Mesendoderm (in vitro differentiated cells): ENCODE measurements around the gene CYP4A22.

Source experiments
- DNase-seq: peaks from one replicate; pipeline ENCODE4 v3.0.0; 2013
- H2AK5ac ChIP-seq: 2 replicates; pipeline ENCODE4 v1.6.1; 2013; ENCODE audit warnings: low read length, inconsistent platforms
- H2BK120ac ChIP-seq: 2 replicates; pipeline ENCODE4 v1.6.1; 2013; ENCODE audit warnings: low read depth, mild to moderate bottlenecking, low read length, moderate library complexity, mixed read lengths
- H2BK15ac ChIP-seq: replicated peaks from 2 replicates; pipeline ENCODE4 v1.6.1; 2013; ENCODE audit warnings: low read depth, mild to moderate bottlenecking, moderate library complexity
- H2BK5ac ChIP-seq: 2 replicates; pipeline ENCODE4 v1.6.1; 2013; ENCODE audit warnings: low read length, inconsistent platforms
- H3K18ac ChIP-seq: 2 replicates; pipeline ENCODE4 v1.6.1; 2013; ENCODE audit warnings: mild to moderate bottlenecking, low read length, mixed read lengths
- H3K23ac ChIP-seq: one replicate; pipeline ENCODE4 v1.6.1; 2013; ENCODE audit warnings: low read length
- H3K27ac ChIP-seq: 2 replicates; pipeline ENCODE4 v1.5.1; 2013; ENCODE audit warnings: low read depth, mild to moderate bottlenecking, inconsistent platforms, low read length, moderate library complexity
- H3K27me3 ChIP-seq: 2 replicates; pipeline ENCODE4 v1.6.1; 2013; ENCODE audit warnings: low read length, control low read depth, mild to moderate bottlenecking, inconsistent platforms; ENCODE audit not compliant: insufficient read depth, poor library complexity
- H3K36me3 ChIP-seq: 2 replicates; pipeline ENCODE4 v1.6.1; 2013; ENCODE audit warnings: low read length, inconsistent platforms; ENCODE audit not compliant: control insufficient read depth, insufficient read depth
- H3K4ac ChIP-seq: one replicate; pipeline ENCODE4 v1.6.1; 2013; ENCODE audit warnings: low read depth, mild to moderate bottlenecking, low read length, moderate library complexity
- H3K4me1 ChIP-seq: 2 replicates; pipeline ENCODE4 v1.6.1; 2013; ENCODE audit warnings: low read depth, low read length, inconsistent platforms; ENCODE audit not compliant: control insufficient read depth
- H3K4me2 ChIP-seq: 2 replicates; pipeline ENCODE4 v1.6.1; 2013; ENCODE audit warnings: low read length
- H3K4me3 ChIP-seq: 2 replicates; pipeline ENCODE4 v1.5.1; 2013; ENCODE audit warnings: mild to moderate bottlenecking, low read length
- H3K56ac ChIP-seq: one replicate; pipeline ENCODE4 v1.6.1; 2013; ENCODE audit warnings: low read length
- H3K79me1 ChIP-seq: 2 replicates; pipeline ENCODE4 v1.6.1; 2013; ENCODE audit warnings: low read length, inconsistent platforms
- H3K79me2 ChIP-seq: 2 replicates; pipeline ENCODE4 v1.6.1; 2013; ENCODE audit warnings: mild to moderate bottlenecking, low read length; ENCODE audit not compliant: control insufficient read depth, insufficient read depth
- H3K9ac ChIP-seq: 2 replicates; pipeline ENCODE4 v1.6.1; 2013; ENCODE audit warnings: low read length, inconsistent platforms
- H4K5ac ChIP-seq: one replicate; pipeline ENCODE4 v1.6.1; 2013; ENCODE audit warnings: low read length
- H4K8ac ChIP-seq: one replicate; pipeline ENCODE4 v1.6.1; 2013; ENCODE audit warnings: low read depth, mild to moderate bottlenecking, control low read depth, low read length, moderate library complexity
- WGBS: extraction: QIAGEN DNeasy Blood & Tissue Kit; methylation state at CpG from one replicate; pipeline ENCODE4 v1.1.7; 2013; ENCODE audit warnings: low lambda C conversion rate, missing lambda C conversion rate; ENCODE audit not compliant: insufficient coverage; ENCODE audit errors: extremely low coverage; 5-methylcytosine and 5-hydroxymethylcytosine counted together

CYP4A22 gene

DNA sequence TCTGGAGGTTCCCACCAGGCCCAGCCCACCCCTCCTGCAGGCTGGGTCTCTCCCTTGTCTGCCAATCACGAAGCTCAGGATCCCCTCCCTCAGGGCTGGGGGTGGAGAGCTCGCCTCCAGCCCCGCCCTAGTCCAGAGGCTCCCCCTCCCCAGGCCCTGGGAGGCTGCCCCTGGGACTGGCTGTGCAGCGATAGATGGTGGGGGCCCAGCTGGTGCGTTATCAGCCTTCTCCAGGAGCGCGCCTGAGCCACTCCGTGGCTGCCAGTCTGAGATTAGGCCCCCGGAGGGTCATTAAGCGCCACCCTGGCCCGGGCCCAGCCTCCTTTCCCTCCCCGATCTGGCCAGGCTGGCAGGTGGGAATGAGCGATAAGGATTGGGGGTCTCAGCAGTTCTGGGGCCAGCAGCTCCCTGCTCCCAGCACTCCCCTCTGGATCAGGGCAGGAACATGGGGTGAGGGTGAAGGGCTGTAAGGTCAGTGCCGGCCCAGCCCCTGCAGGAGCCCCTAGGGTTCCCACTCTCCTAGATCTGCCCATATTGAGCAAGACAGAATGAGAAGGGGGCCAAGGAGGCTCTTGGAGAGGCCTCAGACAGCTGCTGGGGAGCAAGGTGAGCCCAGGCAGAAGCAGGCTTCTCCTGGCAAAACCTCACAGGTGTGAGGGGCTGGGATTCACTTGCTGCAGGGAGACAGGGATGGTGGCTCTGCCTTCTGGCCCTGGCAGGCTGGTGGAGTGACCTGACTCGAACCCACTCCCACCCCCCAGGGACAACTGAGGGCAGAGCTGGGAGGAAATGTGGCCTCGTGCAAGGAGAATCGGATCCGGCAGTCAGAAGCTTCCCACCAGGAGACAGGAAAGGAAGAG, 44.1 kb downstream of the CYP4A22 start:
- Histone ChIP-seq H3K79me1 (no peaks in the 10 kb centered on the region), H2AK5ac (no peak overlapping the region), H2BK15ac (no peak overlapping the region), H3K36me3 (no peaks in the 10 kb centered on the region), H3K27ac (no peak overlapping the region), H3K9ac (no peak overlapping the region), H2BK120ac (no peak overlapping the region), H4K8ac (no peak overlapping the region), H3K56ac (no peak overlapping the region), H3K4me3 (no peak overlapping the region), H3K4me1 (peaks cover 3% of the 10 kb centered on the region), H3K23ac (no peak overlapping the region), H3K27me3 (no peaks in the 10 kb centered on the region), H3K4me2 (no peak overlapping the region), H4K5ac (no peak overlapping the region), H3K4ac (no peak overlapping the region), H3K79me2 (no peaks in the 10 kb centered on the region), H3K18ac (no peak overlapping the region), H2BK5ac (no peak overlapping the region)
- WGBS, result no CpG with 5 or more reads among the region's 18 CpGs
- DNase-seq, result peak; percentile 36

DNA sequence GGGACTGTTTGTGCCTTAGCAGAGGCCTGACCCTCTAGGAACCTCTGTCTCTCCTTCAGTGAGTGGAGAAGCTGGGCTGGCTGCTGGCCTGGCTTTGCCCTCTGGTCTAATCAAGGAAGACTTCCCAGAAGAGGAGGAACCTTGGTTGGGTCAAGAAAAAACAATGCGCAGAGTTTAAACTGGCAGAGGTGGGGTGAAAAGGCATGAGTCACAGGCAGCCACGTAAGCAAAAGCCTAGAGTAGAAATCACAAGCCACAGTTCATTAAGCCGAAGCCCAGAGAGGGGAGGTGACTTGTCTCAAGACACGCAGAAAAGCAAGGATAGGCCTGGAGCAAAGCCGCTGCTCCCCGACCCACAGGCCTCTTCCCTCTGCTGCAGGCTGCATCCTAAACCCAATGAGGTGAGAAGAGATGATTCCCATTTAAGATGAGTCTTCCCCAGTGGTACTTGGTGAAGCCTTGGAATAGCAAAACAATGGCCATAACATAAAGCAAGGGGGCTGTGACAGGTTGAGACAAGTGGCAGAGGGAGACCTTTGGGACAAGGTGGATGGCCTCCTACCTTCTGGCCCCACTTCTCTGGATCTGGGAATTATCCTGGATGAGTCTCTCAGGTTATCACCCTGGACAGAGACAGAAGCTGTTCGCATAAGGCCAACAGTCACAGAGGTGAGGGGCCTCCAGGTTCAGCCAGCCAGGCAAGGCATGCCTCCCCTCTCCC, 44.9 kb downstream of the CYP4A22 start:
- H3K79me2 ChIP-seq, result no peaks in the 10 kb centered on the region
- peaks cover 3% of the 10 kb centered on the region for H3K4me1 ChIP-seq
- no peak overlapping the region for H3K18ac ChIP-seq
- H2BK15ac ChIP-seq, result no peak overlapping the region
- no peak for DNase-seq
- no peak overlapping the region for H2BK5ac ChIP-seq
- no peak overlapping the region for H3K4ac ChIP-seq
- H3K36me3 ChIP-seq, result no peaks in the 10 kb centered on the region
- no CpG with 5 or more reads among the region's 7 CpGs for WGBS
- no peak overlapping the region for H3K56ac ChIP-seq
- H4K8ac ChIP-seq, result no peak overlapping the region
- no peak overlapping the region for H3K4me3 ChIP-seq
- H3K79me1 ChIP-seq, result no peaks in the 10 kb centered on the region
- H2AK5ac ChIP-seq, result no peak overlapping the region
- H3K27ac ChIP-seq, result no peak overlapping the region
- no peak overlapping the region for H3K23ac ChIP-seq
- no peaks in the 10 kb centered on the region for H3K27me3 ChIP-seq
- H4K5ac ChIP-seq, result no peak overlapping the region
- no peak overlapping the region for H2BK120ac ChIP-seq
- H3K4me2 ChIP-seq, result no peak overlapping the region
- no peak overlapping the region for H3K9ac ChIP-seq

DNA sequence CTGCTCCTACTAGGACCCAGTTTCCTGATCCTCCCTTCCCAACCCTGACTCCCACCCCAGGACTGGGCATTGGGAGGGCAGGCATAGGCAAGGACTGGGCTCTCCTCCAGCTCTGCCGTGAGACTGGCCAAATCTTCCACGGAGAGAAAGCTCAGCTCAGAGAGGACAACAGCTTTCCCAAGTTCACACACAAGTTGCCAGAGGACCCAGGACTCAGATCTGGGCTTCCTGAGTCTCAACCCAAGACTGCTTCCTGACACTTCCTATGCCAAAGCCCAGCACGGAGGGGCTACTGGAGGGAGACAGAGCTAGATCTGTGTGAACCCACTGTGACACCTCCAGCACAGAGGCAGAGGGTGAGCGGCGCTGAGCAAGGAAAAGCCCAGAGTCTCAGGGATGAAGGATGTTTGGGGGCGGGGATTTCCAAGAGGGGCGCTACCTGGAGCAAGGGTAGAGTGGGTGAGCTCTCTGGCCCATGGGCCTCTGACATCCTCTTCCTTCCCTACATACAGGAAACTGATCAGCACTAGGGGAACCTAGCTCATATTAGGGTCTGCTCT, 45.5 kb downstream of the CYP4A22 start:
- no peaks in the 10 kb centered on the region for H3K79me1 ChIP-seq
- no peaks in the 10 kb centered on the region for H3K79me2 ChIP-seq
- WGBS, result no CpG with 5 or more reads among the region's 7 CpGs
- H3K23ac ChIP-seq, result no peak overlapping the region
- no peak overlapping the region for H3K4ac ChIP-seq
- H3K27ac ChIP-seq, result no peak overlapping the region
- no peak overlapping the region for H2AK5ac ChIP-seq
- no peak overlapping the region for H2BK5ac ChIP-seq
- H4K5ac ChIP-seq, result no peak overlapping the region
- no peak overlapping the region for H3K4me3 ChIP-seq
- H3K4me2 ChIP-seq, result no peak overlapping the region
- H3K27me3 ChIP-seq, result no peaks in the 10 kb centered on the region
- H3K56ac ChIP-seq, result no peak overlapping the region
- no peak overlapping the region for H2BK120ac ChIP-seq
- H3K36me3 ChIP-seq, result no peaks in the 10 kb centered on the region
- H3K4me1 ChIP-seq, result peaks cover 3% of the 10 kb centered on the region
- H4K8ac ChIP-seq, result no peak overlapping the region
- H3K9ac ChIP-seq, result no peak overlapping the region
- no peak overlapping the region for H3K18ac ChIP-seq
- no peak overlapping the region for H2BK15ac ChIP-seq
- DNase-seq, result no peak

- Histone ChIP-seq H3K27ac (no peak overlapping the region), H3K9ac (no peak overlapping the region), H2BK5ac (no peak overlapping the region), H2BK120ac (no peak overlapping the region), H3K79me1 (no peaks in the 10 kb centered on the region), H3K56ac (no peak overlapping the region), H4K5ac (no peak overlapping the region), H3K27me3 (no peaks in the 10 kb centered on the region), H2AK5ac (no peak overlapping the region), H3K36me3 (no peaks in the 10 kb centered on the region), H4K8ac (no peak overlapping the region), H3K79me2 (no peaks in the 10 kb centered on the region), H3K4ac (no peak overlapping the region), H3K4me2 (no peak overlapping the region), H2BK15ac (no peak overlapping the region), H3K4me3 (no peak overlapping the region), H3K4me1 (peaks cover 3% of the 10 kb centered on the region), H3K23ac (no peak overlapping the region), H3K18ac (no peak overlapping the region)
- DNase-seq, result no peak
- no CpG with 5 or more reads among the region's 11 CpGs for WGBS
Observed at GRCh38 chr1:47183308-47184089, 46.3 kb downstream of the CYP4A22 start.

GRCh38 chr1:47184090-47184821, 47.0 kb downstream of the CYP4A22 start:
- WGBS, result no CpG with 5 or more reads among the region's 5 CpGs
- no peaks in the 10 kb centered on the region for H3K79me1 ChIP-seq
- H3K56ac ChIP-seq, result no peak overlapping the region
- H3K27me3 ChIP-seq, result no peaks in the 10 kb centered on the region
- no peak overlapping the region for H3K4me3 ChIP-seq
- no peak overlapping the region for H3K4me2 ChIP-seq
- H3K4me1 ChIP-seq, result no peaks in the 10 kb centered on the region
- no peak overlapping the region for H3K4ac ChIP-seq
- H2BK120ac ChIP-seq, result no peak overlapping the region
- H3K23ac ChIP-seq, result no peak overlapping the region
- no peak overlapping the region for H4K8ac ChIP-seq
- no peak overlapping the region for H3K9ac ChIP-seq
- no peak overlapping the region for H2AK5ac ChIP-seq
- no peak overlapping the region for H2BK15ac ChIP-seq
- H3K79me2 ChIP-seq, result no peaks in the 10 kb centered on the region
- H3K27ac ChIP-seq, result no peak overlapping the region
- no peak overlapping the region for H2BK5ac ChIP-seq
- no peaks in the 10 kb centered on the region for H3K36me3 ChIP-seq
- H4K5ac ChIP-seq, result no peak overlapping the region
- no peak overlapping the region for H3K18ac ChIP-seq
- DNase-seq, result no peak
